ENCODE results near the gene MUS81. TPM values are rescaled to one million over a fixed set of nuclear protein-coding genes. Genes with fewer than 3 reads are reported as not detected.

The MUS81 gene
- total and polyA plus RNA-seq, 10 of the 15 experiments (the other 5 are each of a cell fraction or from before 2014, with no cell fraction given) = 11.8 to 76.1 (median 48.4) TPM

DNA sequence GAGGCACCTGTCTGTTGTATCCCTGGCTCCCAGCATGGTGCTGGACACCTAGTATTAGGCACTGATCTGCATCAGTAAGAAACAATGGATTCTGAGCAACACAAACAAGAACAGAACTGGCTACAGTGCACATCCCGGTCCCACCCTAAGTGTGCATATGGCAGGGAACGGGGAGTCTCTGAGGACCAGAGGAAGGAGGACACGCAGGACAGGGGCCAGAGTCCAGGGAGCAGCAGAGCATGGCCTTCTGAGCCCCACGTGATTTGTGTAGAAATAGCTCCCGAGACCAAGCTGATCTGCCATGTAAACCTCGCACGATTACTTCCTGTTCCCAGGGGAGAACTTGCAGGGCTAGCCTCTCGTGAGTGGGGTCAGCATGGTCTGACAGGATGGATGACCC lies 39.1 kb upstream of the MUS81 start:
- no TSS peak for BruUV-seq (replicated peaks)
- no peaks in the 10 kb centered on the region for H3K9me3 ChIP-seq (replicated peaks; ENCODE audit: control insufficient read depth, insufficient read depth, low read length)
- no peak overlapping the region for H3K4me2 ChIP-seq (ENCODE audit: control insufficient read depth, insufficient read depth)
- WGBS (ENCODE audit: insufficient coverage, insufficient replicate concordance, low lambda C conversion rate, missing lambda C conversion rate) = 22% methylated on average over 8 of the region's 8 CpGs
- no peak overlapping the region for H3K9ac ChIP-seq (ENCODE audit: control insufficient read depth, insufficient read depth, low read length)
- H3K79me2 ChIP-seq (ENCODE audit: control insufficient read depth, insufficient read depth, low read length) = no peaks in the 10 kb centered on the region
- peak overlapping the region; percentile 7; the same call in 1 of the 2 replicates for H2AFZ ChIP-seq (ENCODE audit: control insufficient read depth, low read depth, low read length)
- FAIRE-seq (no peak), ATAC-seq (no peak), DNase-seq (ENCODE audit: low read depth, low spot score) (no peak)
- no peak overlapping the region for H3K27ac ChIP-seq (ENCODE audit: control insufficient read depth, insufficient read depth)
- ChIA-PET POLR2A (no interaction called here), CTCF (interaction anchor here (0.9 to 7.2 kb wide), 4 partner anchors 24 to 109 kb away, joined by 3 to 192 read pairs (median 22); partner anchors contain the start of genes AP5B1 and KAT5), RAD21 (ENCODE audit: unreplicated experiment) (no interaction called here), SMC1A (ENCODE audit: uncharacterized antibody, unreplicated experiment) (interaction anchor here (1.0 to 1.5 kb wide), 3 partner anchors 41 to 65 kb away, joined by 3 to 4 read pairs (median 3); no protein-coding TSS in a partner anchor)
- H3K4me1 ChIP-seq (ENCODE audit: control insufficient read depth, insufficient read depth, low read length) = peaks cover 3% of the 10 kb centered on the region; the same call in 1 of the 2 replicates
- no peaks in the 10 kb centered on the region for H3K27me3 ChIP-seq (replicated peaks in 1 of 2; ENCODE audit: control insufficient read depth in 2 of 2, insufficient read depth in 2 of 2, low read length in 1 of 2)
- H4K20me1 ChIP-seq (ENCODE audit: control insufficient read depth, insufficient read depth) = no peaks in the 10 kb centered on the region
- H3K4me3 ChIP-seq = no peak overlapping the region
- TF ChIP-seq HDAC6 (IDR thresholded peaks at IDR 0.05; ENCODE audit: unreplicated experiment) (no peak), CHD2 (IDR thresholded peaks at IDR 0.05; ENCODE audit: borderline replicate concordance, low read depth, low read length) (no peak), TBL1XR1 (IDR thresholded peaks at IDR 0.05; ENCODE audit: low read depth, low read length) (no peak), HCFC1 (IDR thresholded peaks at IDR 0.05; ENCODE audit: low read length) (no peak), WRNIP1 (IDR thresholded peaks at IDR 0.05; ENCODE audit: borderline replicate concordance, low read depth, low read length) (no peak), CHD4 (IDR thresholded peaks at IDR 0.05) (no peak), ZNF622 (IDR thresholded peaks at IDR 0.05) (no peak), SPI1 (IDR thresholded peaks at IDR 0.05; ENCODE audit: borderline replicate concordance, insufficient read depth, low read depth, low read length) (no peak), TCF12 (IDR thresholded peaks at IDR 0.05; ENCODE audit: low read depth, low read length) (no peak)
- TF ChIP-seq, protein P1, sequence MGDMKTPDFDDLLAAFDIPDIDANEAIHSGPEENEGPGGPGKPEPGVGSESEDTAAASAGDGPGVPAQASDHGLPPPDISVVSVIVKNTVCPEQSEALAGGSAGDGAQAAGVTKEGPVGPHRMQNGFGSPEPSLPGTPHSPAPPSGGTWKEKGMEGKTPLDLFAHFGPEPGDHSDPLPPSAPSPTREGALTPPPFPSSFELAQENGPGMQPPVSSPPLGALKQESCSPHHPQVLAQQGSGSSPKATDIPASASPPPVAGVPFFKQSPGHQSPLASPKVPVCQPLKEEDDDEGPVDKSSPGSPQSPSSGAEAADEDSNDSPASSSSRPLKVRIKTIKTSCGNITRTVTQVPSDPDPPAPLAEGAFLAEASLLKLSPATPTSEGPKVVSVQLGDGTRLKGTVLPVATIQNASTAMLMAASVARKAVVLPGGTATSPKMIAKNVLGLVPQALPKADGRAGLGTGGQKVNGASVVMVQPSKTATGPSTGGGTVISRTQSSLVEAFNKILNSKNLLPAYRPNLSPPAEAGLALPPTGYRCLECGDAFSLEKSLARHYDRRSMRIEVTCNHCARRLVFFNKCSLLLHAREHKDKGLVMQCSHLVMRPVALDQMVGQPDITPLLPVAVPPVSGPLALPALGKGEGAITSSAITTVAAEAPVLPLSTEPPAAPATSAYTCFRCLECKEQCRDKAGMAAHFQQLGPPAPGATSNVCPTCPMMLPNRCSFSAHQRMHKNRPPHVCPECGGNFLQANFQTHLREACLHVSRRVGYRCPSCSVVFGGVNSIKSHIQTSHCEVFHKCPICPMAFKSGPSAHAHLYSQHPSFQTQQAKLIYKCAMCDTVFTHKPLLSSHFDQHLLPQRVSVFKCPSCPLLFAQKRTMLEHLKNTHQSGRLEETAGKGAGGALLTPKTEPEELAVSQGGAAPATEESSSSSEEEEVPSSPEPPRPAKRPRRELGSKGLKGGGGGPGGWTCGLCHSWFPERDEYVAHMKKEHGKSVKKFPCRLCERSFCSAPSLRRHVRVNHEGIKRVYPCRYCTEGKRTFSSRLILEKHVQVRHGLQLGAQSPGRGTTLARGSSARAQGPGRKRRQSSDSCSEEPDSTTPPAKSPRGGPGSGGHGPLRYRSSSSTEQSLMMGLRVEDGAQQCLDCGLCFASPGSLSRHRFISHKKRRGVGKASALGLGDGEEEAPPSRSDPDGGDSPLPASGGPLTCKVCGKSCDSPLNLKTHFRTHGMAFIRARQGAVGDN (IDR thresholded peaks at IDR 0.05) = no peak
- intact Hi-C loops (cut with micrococcal nuclease; ENCODE audit: unreplicated experiment) = no loop called here
- in situ Hi-C loops (cut with MboI) = loop anchor here (5.0 kb wide), 2 partner anchors 44 to 109 kb away; partner anchors contain the start of gene KAT5
- no peaks in the 10 kb centered on the region for H3K36me3 ChIP-seq (ENCODE audit: control insufficient read depth in 2 of 2, insufficient read depth in 2 of 2, low read length in 1 of 2)
